Activated CD8-positive, alpha-beta memory T cell treated with anti-CD3 and anti-CD28 coated beads for 4 hours (primary cell): ENCODE data around the gene TNK2.
"Not testable (repeated sequence)": the region's sequence is repeated elsewhere in the genome, so short reads cannot be mapped to it uniquely, and the experiment has no call there.

Source experiments
- DNase-seq, 2 donors: peaks; one replicate each; pipeline ENCODE4 v3.0.0-alpha.2; 2020; ENCODE audit warnings: low read depth in 2 of 2

The TNK2 gene

DNA sequence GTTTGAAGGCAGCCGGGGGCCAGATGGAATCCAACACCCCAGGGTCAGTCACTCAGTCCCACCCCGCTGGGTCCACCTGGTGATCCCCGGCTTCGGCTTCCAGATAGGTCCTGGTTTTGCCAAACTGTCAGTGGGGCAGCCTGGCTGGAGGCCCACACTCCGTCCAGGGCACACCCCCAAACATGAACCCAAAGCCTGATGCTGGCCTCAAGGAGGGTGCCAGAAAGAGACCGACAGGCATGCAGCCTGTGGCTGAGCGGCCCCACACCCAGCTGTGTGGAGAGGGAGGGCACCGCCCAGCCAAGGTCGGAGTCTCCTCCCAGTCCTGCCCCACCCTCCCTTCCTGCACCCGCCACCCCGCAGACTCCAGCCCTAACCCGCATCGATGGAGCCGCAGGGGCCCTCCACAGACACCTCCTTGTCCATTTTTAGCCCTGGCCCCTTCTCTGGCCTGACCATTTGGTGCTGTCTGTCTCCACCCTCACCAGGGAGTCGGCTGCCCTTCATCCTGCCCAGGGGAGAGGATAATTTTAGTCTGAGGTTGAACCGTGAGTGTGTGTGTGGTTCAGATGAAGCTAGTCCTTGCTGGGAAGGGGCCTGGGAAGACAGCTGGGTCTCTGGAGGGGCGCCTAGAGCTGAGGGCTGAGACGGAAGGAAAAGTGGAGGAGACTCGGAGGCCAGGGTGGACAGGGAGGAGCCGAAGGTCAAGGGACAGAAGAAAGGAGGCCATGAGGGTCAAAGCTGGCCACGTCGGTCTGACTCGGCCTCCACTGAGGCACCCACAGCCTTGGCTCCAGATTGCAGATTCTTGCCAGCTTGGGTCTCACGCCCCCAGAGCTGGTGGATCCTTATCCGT, 23.1 kb downstream of the TNK2 start:
- DNase-seq = no peak

DNA sequence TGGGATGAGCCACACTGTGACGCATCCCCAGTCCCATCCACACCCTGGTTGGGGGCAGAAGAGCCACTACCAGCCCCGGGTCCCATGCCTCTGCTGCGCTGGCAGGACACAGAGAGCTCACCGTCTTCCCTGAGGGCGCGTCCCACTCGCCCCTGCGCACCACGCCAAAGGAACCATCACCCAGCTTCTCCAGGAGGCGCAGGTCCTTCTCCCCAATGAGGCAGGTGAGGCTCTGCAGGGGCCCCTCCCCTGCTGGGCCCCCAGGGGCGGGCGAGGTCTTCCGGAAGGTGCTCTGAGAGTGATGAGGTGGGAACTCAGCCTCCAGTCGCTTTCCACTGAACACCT, 23.7 kb downstream of the TNK2 start:
- DNase-seq = no peak

DNA sequence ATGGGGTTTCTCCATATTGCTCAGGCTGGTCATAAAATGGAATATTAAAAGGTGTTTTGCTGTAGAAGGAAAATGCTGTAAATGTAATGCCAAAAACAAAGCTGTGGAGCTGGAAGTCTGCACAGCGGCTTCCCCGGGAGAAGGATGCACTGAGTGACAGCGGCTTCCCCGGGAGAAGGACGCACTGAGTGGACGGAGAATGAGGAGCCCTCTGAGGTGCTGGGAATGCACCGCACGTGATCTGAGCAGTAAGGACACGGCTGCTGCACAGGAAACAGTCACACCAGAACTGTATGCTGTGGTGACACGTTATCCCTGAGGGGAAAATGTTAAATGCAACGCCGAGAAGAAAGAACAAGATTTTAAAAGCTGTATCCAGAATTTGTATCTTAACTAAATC, 24.6 kb downstream of the TNK2 start:
- DNase-seq = no peak

DNA sequence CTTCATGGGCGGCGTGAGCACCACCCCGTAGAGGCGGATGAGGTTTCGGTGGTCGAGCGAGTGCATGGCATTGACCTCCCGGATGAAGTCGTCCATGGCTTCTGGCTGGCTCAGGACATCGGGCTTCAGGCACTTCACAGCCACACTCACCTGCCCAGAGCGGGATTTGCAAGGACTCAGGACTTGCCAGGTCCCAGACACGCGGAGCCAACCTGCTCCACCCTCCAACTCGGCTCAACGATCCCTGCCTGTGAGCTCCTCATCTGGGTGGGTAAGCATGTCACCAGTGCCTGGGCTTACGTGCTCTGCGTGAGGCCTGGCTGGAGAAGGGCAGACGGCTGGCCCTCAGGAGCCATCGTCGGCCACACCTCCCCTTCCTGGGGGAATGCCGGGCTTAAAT, 25.2 kb downstream of the TNK2 start:
- no peak for DNase-seq

DNA sequence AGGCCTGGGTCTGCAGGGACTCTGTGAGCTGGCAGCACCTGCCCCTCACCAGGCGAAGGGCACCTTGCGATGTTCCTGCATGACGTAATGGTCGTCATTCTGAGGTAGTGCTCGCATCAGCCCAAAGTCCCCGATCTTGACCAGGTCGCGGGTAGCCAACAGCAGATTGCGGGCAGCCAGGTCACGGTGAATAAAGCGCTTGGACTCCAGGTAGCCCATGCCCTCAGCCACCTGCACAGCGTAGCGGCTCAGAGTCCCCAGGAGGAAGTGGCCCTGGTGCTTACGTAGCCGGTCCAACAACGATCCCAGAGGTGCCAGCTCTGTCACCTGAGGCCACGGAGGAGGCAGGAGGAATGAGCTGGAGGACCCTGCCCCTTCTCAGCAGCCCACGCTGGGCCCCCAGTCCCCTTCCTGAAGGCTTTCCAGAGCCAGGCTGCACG, 26.3 kb downstream of the TNK2 start:
- DNase-seq = no peak

DNA sequence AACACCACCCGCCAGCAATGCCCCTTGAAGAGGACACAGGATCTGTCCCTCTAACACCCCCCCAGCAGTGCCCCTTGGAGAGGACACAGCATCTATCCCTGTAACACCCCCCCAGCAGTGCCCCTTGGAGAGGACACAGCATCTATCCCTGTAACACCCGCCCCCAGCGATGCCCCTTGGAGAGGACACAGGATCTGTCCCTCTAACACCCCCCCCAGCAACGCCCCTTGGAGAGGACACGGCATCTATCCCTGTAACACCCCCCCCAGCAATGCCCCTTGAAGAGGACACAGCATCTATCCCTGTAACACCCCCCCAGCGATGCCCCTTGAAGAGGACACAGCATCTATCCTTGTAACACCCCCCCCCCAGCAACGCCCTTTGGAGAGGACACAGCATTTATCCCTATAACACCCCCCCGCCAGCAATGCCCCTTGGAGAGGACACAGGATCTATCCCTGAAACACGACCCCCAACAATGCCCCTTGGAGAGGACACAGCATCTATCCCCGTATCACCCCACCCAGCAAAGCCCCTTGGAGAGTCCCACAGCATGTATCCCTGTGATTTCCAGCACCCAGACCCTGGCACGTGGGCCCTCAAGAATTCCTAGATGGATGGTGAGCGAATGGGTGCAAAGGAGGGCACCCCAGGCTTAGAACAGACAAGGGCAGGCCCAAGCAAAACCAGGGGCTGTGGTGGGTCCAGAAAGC, 26.9 kb downstream of the TNK2 start:
- no peak for DNase-seq

DNA sequence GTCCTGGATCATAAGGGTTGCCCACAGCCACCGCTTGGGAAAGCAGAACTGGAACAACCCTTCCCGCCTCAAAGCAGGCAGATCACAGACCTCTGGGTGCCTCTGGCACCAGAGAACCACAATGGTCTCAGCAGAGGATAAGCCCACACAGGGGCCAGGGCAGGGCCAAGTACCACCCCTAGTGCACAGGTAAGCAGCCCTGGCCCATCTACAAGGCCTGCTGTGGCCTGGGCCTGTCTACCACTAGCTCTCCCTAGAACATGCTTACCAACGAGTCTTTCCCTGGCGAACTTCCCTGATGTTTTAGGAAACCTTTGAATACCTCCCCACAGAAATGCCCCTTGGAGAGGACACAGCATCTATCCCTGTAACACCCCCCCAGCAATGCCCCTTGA, 28.3 kb downstream of the TNK2 start:
- no peak for DNase-seq

DNA sequence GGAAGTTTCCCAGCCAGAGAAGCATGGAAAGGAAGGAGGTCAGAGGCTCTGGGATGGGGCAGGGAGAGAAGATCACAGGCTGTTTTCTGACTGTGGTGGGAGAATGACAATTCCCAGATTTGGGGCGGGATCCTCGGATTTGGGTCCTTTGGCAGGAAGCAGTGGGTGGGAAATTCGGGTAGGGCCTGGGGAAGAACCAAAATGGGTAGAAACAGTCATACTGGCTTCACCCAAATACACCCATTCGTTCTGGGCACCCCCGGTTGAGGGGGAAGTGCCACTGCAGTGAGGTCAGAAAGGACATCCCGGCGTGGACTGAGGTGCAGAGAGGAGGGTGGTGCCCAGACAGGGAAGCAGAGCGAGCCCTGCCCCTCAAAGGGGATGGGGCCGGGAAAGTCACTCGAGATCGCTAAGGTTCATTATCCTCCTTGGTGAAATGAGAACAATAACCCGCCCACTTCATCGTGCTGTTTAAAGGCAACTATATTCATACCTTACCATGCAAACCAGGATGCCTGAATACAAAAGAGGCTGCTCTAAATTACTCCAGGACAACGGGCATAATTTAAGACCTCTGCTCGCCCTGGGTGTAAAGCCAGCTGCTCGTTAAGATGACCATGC, 28.8 kb downstream of the TNK2 start:
- no peak for DNase-seq

DNA sequence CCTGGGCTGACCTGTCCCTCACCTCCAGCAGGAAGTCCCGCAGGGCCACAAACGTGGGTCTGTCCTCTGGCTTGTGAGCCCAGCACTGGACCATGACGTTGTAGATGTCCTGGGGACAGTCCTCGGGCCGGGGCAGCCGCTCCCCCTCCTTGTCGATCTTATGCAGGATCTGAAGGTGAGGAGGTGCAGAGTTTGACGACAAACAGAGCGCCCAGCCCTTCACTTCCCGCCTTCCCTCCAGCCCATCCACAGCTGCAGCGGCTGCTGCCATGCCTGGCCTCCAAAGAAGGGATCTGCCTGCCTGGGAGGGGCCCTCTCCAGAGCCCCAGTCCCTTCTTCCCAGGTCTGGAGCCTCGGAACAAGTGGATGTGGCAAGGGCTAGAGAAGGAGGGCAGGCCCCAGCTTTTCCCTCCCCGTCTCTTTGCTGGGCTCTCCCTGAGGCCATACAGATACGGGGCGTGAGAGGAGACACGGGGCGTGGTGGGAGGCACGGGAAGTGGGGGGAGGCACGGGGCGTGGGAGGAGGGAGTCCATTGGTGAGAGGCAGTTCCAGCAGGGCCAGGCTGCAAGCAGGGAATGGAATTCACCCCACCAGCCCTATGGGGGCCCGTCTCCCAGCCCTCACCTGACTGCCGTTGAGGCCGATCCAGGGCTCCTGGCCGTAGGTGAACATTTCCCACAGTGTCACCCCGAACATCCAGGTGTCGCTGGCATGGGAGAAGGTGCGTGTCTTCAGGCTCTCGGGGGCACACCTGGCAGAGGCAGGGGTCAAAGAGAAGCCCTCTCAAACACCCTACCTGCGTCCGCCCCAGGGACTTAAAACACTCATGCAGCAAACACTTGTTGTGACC, 29.7 kb downstream of the TNK2 start:
- no peak for DNase-seq

DNA sequence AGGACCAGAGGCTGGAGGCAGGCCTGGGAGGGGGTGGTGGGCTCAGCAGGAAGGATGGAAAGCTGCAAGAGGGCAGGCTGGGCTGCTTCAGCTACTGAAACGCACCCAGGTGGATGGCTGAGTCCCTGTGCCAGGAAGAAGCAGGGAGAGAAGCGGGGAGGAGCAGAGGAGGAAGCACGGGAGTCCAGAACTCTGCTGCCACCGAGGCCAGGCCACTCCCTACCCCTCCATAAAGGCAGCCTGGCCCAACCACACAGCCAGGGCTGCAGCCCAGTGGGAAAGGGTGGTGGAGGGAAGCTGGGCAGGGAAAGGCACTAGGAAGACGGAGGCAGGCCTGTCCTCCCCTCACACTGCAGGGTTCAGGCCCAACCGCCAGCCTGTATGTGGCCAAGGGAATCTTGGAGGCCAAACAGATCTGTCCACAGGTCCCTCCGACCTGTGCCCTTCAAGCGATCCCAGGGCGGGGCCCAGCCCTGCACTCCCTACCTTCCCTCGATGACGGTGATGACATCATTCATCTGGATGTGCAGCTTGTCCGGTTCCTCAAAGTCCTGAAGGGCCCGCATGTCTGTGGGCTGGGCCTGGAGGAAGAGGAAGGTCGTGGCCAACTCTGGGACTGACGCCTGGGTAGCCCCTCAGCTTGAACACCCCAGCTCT, 30.5 kb downstream of the TNK2 start:
- no peak for DNase-seq

DNA sequence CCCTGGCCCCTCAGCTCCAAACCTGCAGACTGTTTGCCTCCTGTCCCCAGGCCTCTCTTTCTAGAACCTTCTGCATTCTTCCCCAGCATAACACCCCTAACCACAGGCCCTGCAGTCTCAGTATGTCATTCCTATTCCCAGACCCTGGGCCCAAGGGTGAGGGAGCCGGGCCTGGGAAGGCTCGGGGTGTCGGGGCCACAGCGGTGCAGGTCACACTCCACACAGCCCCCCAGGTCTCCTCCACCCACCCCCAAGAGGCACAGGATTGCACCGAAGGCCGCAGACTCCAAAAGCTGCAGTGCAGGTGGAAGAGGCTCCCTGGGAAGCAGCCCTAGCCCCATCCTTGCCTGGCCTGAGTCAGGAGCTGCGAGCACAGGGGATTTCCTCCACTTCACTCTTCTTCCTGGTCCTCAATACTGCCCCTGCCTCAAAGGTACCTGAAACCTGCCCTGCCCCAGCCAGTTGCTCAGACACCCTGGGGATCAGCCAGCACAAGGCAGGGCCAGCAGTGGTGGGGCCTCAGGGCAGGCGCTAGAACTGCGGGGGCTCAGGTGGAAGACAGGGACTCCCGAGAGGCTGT, 31.1 kb downstream of the TNK2 start:
- no peak for DNase-seq

DNA sequence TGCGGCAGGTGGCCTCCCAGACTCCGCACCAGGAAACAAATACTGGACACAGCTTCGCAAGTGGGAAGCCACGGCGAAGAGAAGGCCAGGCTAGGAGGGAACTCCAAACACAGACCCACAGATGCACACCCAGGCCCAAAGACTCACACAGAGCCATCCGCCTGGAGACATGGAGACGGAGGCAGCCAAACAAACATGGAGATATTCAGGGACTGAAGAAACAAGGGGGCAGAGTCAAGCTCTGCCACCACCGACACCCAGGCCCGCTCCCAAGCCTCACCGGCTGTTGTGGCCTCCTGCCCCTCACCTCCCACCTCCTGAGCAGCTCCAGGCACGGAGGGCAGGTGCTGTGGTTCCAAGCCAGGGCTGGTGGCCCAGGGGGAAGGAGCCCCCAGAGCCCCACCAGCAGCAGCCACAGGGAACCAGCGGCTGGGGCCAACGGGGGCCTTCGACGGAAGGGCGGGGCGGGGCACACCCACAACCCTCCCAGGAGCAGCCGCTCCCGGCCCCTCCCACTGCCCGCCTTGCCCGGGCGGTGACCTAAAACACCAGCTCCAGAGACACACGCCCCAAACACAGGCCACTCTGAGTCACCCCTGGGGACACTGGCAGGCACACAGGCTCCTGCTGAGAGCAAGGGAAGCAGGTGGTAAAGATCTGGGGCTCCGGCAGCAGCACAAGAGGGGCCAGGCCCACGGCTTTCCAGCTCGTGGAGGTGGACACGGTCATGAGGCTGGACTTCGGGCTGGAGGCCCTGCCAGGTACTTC, 31.9 kb downstream of the TNK2 start:
- DNase-seq = no peak

DNA sequence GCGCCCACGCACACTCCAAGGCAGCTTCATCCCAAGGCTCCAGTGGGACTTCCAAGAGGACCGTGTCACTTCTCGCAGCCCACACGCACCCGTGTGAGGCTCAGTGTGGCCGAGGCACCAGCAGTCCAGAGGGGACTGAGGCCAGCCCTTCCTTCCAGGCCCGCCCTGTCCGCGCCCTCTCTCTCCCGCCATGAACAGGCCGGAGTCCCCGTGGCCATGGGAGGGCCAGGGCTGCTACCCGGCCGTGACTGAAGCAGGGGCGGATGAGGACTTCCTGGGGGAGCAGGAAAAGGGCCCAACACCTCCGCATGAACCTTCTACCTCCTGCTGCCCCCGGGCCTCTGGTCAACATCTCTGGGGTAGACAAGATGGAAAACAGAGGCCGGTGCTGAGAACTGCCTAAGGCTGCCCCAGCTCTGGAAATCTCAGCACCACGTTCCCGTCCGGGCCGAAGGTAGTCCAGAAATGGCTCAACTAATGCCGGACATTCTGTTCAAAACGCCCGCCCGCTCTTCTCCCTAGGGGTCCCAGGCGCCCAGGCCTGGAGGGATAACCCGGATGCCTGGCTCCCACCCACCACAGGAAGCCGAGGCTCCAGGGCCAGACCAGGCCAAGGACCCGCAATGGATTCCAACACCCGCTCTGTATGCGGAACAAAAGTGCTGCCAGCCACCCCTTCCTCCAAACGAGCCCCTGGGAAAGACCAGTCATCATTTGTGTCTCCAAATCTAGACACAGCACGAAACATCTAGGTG, 32.7 kb downstream of the TNK2 start:
- no peak for DNase-seq

DNA sequence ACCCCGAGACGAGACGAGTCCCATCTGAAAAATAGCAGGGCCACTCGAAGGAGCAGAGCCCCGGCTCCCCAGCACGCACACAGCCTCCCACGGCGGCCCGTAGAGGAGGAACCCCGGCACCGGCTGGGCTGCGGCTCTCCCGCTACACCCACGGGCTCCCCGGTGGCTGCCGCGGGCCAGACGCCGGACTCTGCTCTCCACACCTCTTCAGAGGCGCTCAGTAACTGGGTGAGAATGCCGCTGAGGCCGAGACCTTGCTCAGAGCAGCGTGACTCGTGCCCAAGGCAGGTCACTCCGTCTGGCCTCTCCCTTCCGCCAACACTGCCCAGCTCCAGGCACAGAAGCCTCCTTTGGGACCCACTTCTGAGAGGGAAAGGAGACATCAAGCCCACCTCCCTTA, 34.4 kb downstream of the TNK2 start:
- DNase-seq = no peak

DNA sequence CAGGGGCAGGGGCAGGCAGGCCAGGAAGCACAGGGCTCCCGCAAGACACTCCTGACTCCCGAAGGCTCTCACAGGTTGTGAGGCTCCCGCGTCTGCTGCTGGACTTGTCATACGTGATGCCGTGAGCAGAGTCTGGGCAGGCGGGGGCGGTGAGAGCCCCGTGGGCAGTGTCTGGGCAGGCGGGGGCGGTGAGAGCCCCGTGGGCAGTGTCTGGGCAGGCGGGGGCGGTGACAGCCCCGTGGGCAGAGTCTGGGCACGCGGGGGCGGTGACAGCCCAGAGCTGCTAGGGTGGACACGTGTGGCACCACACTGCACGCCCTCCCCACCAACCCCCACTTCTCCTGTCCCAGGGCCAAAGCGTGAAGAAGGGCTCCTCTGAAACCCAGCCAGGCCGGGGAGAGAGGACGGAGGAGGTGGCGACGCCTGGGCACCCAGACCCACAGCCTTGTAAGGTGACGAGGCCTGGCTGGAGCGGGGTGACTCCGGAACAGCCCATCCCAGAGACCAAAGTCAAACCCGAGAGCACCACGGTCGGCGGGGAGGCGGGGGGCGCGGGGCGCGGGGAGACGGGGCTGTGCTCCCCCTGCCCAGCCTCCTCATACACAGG, 35.0 kb downstream of the TNK2 start:
- no peak for DNase-seq

DNA sequence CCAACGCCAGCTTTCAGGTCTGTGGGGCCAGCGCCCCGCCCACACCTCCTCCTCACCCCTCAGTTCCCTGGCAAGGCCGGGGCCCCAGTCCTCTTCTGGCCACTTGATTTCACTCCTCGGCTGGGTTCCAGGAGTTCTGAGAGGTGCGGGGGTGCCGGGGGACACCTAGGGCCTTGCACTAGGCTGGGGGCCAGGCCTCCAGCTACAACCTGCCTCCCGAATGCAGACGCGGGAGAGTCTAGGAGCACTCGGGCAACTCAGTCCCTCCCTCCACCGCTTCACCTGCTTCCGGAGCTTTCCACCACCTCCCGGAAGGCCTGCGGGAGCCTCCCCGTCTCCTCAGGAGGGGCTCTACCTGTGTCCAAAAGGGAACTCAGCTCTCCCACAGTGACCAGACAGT, 35.6 kb downstream of the TNK2 start:
- DNase-seq = no peak

DNA sequence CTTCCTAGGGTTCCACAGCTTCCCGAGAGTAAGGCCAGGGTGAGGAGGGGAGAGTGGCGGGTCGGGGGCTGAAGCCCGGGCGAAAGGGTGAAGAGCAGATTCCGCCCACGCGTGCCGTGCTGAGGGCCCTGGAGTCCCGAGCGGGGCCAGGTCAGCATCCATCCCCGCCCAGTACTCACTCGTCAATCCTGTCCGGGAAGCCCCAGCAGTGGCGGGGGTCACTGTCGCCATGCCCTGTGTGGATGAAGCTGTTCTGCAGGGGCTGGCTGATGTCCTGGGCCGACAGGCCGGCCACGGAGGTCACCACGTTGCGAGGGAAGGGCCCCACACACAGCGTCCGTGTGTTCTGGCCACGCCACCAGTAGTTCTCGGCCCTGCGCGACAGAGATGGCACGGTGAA, 36.3 kb downstream of the TNK2 start:
- DNase-seq = no peak

DNA sequence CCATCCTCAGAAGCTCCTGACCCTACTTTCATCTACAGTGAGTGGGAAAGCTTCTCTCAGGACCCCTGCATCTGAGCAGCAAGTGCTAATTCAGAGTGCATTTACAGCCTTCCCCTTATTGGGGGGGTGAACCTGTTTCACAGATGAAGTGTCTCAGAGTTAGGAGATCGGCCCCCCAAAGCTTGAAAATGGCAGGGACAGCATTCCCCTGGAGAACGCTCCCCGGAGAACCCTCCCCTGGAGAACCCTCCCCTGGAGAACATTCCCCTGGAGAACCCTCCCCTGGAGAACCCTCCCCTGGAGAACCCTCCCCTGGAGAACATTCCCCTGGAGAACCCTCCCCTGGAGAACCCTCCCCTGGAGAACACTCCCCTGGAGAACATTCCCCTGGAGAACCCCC, 36.7 kb downstream of the TNK2 start:
- not testable (repeated sequence) for DNase-seq

DNA sequence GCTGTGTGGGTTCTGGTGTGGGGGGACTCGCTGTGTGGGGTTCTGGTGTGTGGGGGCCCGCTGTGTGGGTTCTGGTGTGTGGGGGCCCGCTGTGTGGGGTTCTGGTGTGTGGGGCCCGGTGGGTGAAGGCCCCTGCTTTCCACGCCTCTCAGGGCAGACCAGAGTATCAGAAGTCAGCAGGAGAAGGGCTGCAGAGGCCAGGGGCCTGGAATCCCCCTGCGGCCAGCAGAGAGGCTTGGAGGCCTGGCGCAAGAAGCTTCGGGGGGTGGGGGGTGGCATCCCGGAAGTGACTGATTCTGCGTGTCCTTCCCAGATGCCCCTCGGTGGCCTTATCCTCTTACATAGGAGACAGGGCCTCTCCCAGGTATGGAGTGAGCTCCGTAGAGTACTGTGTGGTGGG, 37.4 kb downstream of the TNK2 start:
- DNase-seq = no peak
